Measurements from ENCODE around the gene PPP2R2D. TPM values are rescaled to one million over a fixed set of nuclear protein-coding genes. Genes with fewer than 3 reads are reported as not detected.

The PPP2R2D gene
- total and polyA plus RNA-seq, 2 experiments from 2014 or later: 43.5 to 45.0 TPM

DNA sequence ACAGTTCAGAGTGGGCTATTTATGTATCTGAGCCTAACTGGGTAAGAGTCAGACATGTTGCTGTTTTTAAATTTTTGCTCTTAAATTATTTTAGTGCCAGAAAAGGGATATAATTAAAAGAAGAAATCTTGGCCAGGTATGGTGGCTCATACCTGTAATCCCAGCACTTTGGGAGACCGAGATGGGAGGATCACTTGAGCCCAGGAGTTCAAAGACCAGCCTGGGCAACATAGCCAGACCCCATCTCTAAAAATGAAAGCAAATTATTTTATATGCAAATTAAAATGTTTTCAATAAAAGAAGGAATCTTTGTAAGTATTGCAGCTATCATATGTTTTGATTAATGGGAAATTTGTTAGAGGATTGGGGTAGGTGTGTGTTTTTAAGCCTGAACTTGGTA lies 41.6 kb downstream of the PPP2R2D start:
- no peaks in the 10 kb centered on the region for H3K9me3 ChIP-seq (ENCODE audit: low read depth)
- TF ChIP-seq, protein P1, sequence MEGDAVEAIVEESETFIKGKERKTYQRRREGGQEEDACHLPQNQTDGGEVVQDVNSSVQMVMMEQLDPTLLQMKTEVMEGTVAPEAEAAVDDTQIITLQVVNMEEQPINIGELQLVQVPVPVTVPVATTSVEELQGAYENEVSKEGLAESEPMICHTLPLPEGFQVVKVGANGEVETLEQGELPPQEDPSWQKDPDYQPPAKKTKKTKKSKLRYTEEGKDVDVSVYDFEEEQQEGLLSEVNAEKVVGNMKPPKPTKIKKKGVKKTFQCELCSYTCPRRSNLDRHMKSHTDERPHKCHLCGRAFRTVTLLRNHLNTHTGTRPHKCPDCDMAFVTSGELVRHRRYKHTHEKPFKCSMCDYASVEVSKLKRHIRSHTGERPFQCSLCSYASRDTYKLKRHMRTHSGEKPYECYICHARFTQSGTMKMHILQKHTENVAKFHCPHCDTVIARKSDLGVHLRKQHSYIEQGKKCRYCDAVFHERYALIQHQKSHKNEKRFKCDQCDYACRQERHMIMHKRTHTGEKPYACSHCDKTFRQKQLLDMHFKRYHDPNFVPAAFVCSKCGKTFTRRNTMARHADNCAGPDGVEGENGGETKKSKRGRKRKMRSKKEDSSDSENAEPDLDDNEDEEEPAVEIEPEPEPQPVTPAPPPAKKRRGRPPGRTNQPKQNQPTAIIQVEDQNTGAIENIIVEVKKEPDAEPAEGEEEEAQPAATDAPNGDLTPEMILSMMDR (IDR thresholded peaks at IDR 0.05; ENCODE audit: low read depth, low read length): no peak
- H3K27ac ChIP-seq: no peak overlapping the region
- H3K4me1 ChIP-seq (ENCODE audit: low read depth): no peaks in the 10 kb centered on the region
- no peak for DNase-seq (ENCODE audit: low read depth in 1 of 2, low spot score in 1 of 2)
- H3K4me3 ChIP-seq: no peak overlapping the region
- no peaks in the 10 kb centered on the region for H3K27me3 ChIP-seq
- H3K36me3 ChIP-seq: peaks cover 38% of the 10 kb centered on the region

DNA sequence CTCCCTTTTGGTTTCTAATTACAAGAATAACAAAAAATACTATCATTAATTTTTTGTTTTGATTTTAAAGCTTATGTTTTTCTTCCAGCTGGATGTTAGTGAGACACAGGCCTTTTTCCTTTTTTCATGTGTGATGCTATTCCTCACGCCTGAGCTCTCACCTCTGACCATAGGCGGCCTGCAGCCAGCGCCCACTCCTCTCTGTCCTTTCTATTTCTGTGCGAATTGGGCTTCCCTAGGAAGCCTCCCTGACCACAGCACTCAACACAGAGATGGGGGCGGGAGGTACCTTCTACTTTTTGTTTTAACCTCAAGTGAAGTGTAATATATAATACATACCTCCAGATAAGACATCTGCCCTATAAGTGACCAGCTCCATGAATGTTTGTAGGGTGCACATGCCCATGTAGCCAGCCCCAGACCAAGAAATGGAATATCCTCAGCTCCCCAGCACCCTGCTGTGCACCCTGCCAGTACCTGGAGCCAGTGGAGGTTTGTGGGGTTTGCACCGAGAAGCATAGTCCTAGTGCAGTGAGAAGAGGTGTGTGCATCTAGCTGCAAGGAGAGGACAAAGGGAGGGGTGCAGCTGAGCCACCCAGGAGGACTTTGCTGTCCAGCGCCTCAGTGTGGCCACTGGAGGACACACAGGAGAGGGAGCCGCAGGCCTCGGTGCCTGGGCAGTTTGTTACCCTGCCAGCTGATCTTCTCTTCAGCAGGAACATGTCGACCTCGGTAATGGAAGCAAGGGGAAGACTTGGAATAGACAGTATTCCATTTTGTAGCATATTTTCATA lies 42.4 kb downstream of the PPP2R2D start:
- no peak overlapping the region for H3K27ac ChIP-seq
- DNase-seq (ENCODE audit: low read depth in 1 of 2, low spot score in 1 of 2): peak; percentile 20 to 62
- TF ChIP-seq, protein P1 (IDR thresholded peaks at IDR 0.05; ENCODE audit: low read depth, low read length): peak; percentile 39
- H3K4me1 ChIP-seq (ENCODE audit: low read depth): no peaks in the 10 kb centered on the region
- H3K4me3 ChIP-seq: no peak overlapping the region
- H3K9me3 ChIP-seq (ENCODE audit: low read depth): no peaks in the 10 kb centered on the region
- H3K36me3 ChIP-seq: peaks cover 41% of the 10 kb centered on the region
- no peaks in the 10 kb centered on the region for H3K27me3 ChIP-seq

DNA sequence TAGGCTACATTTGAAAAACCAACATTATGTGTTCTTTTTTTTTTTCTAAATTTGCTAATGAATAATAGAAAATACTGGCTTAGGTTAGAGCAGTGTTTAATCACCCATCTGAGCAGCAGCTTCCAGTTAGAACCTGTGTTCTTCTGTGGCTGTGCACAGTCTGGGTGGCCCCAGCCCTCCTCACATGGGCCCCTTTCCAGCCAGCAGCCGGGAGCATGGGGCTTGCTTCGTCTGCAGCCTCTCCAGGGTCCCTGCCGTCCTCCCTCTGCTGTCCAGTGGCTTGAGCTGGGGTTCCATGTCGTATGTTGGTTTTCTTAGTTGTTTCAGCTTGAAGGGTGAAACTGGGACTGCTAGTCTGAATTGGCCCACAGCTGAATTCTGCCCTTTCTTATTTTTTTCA lies 43.6 kb downstream of the PPP2R2D start:
- H3K27me3 ChIP-seq: no peaks in the 10 kb centered on the region
- H3K4me1 ChIP-seq (ENCODE audit: low read depth): no peaks in the 10 kb centered on the region
- TF ChIP-seq, protein P1 (IDR thresholded peaks at IDR 0.05; ENCODE audit: low read depth, low read length): no peak
- no peaks in the 10 kb centered on the region for H3K9me3 ChIP-seq (ENCODE audit: low read depth)
- H3K27ac ChIP-seq: no peak overlapping the region
- H3K36me3 ChIP-seq: peaks cover 51% of the 10 kb centered on the region
- no peak for DNase-seq (ENCODE audit: low read depth in 1 of 2, low spot score in 1 of 2)
- H3K4me3 ChIP-seq: no peak overlapping the region

DNA sequence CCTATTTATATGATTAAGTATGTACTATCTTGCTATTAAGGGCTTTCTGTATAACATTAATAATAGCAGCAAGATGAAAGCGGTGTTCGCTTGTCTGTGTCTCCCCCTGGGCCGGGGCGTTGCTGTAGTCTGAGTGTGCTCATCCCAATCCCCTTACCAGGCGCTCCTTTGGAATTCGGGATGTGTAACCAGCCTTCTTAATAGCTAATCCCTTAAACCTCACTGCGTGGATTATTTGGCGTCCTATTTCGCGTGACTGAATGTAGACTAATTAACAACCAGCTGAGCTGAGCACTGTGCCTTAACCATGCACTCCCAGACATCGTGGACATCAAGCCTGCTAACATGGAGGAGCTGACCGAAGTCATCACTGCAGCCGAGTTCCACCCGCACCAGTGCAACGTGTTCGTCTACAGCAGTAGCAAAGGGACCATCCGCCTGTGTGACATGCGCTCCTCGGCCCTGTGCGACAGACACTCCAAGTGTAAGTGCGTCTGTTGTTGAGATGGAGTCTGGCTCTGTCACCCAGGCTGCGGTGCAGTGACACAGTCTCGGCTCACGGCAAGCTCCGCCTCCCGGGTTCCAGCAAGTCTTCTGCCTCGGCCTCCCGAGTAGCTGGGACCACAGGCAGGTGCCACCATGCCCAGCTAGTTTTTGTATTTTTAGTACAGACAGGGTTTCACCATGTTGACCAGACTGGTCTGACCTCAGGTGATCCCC lies 44.3 kb downstream of the PPP2R2D start:
- no peak for DNase-seq (ENCODE audit: low read depth in 1 of 2, low spot score in 1 of 2)
- H3K4me1 ChIP-seq (ENCODE audit: low read depth): no peaks in the 10 kb centered on the region
- H3K36me3 ChIP-seq: peaks cover 51% of the 10 kb centered on the region
- H3K4me3 ChIP-seq: no peak overlapping the region
- H3K27me3 ChIP-seq: no peaks in the 10 kb centered on the region
- H3K27ac ChIP-seq: no peak overlapping the region
- TF ChIP-seq, protein P1 (IDR thresholded peaks at IDR 0.05; ENCODE audit: low read depth, low read length): no peak
- H3K9me3 ChIP-seq (ENCODE audit: low read depth): no peaks in the 10 kb centered on the region

DNA sequence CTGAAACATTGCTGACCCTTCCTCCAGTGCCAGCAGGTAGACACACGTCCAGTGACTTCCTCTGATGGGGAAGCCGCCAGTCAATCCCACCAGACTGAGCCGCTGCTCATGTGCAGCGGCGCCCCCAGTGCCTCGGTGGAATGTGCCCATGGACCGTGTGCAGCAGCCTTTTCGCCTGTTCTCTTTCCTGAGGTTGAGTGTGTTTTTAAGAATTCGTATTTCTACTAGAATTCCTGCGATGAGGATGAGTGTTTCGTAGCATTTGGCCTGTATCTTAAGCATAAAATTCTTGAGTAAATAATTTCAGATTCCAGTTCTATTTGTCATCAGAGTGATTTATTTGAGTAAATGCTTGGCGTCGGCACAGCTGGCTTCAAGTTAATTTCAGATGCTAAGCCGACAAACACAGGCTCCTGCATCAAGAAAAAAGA lies 45.5 kb downstream of the PPP2R2D start:
- Histone ChIP-seq H3K36me3 (peaks cover 47% of the 10 kb centered on the region), H3K9me3 (ENCODE audit: low read depth) (no peaks in the 10 kb centered on the region), H3K27ac (no peak overlapping the region), H3K4me3 (no peak overlapping the region), H3K27me3 (no peaks in the 10 kb centered on the region), H3K4me1 (ENCODE audit: low read depth) (no peaks in the 10 kb centered on the region)
- TF ChIP-seq, protein P1 (IDR thresholded peaks at IDR 0.05; ENCODE audit: low read depth, low read length): peak; percentile 12
- DNase-seq (ENCODE audit: low read depth in 1 of 2, low spot score in 1 of 2): peak in 1 of 2 donors; percentile 87

Data from cardiac muscle cell (in vitro differentiated cells and primary cell).